HG02973 (cell line): ENCODE data around the gene MYORG.
A peak's percentile ranks its signal among the peaks of the same experiment; 100 is the strongest.

Experiments used
- ATAC-seq: cut with Tn5 transposase; IDR thresholded peaks from one replicate; pipeline ENCODE4 v1.9.1; 2021; ENCODE audit warnings: moderate library complexity; ENCODE audit not compliant: unreplicated experiment

The MYORG gene

GRCh38 chr9:34335376-34335775, 41.3 kb downstream of the MYORG start:
- no peak for ATAC-seq

GRCh38 chr9:34334916-34335315, 41.8 kb downstream of the MYORG start:
- no peak for ATAC-seq

DNA sequence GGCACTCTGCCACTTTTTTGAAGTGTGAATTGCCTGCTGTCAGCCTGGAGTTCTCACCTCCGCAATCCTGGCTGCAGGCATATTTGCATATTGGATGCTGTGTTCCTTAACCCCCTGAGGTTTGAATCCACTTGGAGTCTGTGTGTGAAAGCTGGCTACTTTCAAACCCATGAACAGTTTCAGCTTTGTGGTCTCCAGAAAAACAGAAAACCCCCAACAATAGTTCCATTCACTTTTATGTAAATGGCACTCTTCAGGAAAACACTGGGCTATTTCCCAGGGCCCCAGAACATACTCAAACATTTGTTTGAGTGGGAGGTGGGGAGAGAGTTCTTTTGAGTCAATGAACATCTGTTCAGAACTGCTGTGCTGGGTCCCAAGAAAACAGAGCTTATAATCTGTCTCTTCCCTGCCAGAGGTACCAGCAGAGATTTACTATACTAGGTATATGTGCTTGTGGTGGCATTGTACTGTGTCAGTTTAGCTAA, 42.3 kb downstream of the MYORG start:
- ATAC-seq = no peak

GRCh38 chr9:34333836-34334235, 42.9 kb downstream of the MYORG start:
- ATAC-seq = no peak

DNA sequence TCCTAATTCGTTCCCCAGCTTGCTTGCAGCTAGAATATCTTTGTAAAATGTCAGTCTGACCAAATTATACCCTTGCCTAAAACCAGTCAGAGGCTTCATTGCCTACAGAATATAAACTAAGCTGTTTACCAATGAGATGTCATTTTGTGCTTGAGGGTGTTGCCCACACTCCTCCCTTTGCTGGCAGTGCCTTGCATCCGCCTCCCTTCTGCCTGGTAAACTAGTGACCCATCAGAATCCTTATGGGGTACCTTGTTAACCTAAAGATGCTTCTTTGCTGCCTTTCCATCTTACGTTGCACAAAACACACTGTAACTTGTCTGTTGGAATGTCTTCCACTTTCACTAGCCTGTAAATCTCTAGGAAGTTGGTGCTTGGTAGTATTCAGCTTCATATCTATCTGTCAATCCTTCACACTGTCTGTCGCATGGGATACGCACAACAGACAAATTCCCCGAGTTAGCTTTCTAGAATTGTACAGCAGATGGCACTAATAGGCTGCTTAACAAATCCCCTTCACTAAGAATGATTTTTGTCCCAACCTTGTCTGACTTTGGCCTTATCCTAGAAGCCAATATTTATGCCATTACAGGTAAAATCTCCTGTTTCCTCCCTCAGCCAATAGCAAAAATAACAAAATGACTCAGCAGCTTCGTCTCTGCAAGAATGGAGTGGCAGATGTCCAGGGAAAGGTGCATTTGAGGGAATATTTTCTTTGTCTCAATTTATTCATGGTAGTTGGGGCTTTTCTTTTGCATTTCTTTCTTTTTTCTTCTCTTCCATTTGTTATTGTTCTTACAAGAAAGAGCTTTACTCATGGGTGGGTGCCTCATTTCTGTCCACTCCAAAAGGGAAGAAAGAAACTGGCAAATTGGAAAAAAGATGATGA, 44.4 kb downstream of the MYORG start:
- ATAC-seq = no peak

DNA sequence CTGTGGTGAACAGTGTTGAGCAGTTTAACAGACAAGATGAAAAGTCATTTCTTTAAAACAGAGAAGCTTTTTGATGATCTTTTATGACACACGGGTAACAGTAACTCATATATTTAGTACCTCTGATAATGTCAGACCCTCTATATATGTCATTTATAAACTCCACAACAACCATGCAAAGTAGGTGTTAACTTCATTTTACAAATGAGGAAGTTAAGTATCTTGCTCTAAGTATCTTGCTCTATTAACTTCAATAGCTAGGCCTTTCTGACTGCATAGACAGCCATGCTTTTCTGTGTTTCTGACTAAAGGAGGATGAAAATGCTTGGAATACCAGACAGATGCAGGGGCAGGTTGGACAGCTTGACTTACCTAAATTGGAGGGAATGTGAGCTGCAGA, 45.5 kb downstream of the MYORG start:
- no peak for ATAC-seq

- peak; percentile 93 for ATAC-seq
Observed at GRCh38 chr9:34328987-34329832, 47.5 kb downstream of the MYORG start, which contains the start of the genes KIF24 and NUDT2. Gene KIF24 (minus strand): TSS chr9:34329268. CDS start chr9:34311346, 17,922 bp downstream. Gene NUDT2 (plus strand): TSS chr9:34329569. CDS start chr9:34339040, 9,471 bp downstream.

DNA sequence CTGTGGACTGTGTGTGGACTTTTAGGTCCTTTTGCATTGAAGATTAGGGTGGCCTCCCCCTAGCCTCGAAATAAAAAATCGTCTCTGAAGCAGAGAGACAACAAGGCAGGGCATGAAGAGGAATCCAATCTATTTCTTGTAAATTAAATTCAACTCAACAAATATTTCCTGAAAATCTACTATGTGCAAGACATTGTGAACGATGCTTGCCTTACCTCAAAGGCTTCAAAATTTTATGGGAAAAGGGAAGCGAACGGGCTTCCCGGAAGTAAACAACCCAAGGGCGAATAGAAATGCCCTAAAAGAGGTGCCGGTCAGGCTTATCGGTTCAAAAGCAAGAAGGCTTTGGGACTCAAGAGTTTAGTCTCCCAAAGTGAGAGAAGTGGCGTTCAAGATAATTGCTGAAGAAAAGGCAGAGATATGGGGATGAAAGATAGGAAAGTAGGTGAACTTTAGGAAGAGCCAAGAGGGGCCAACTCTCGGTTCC, 48.2 kb downstream of the MYORG start:
- no peak for ATAC-seq

- no peak for ATAC-seq
Observed at GRCh38 chr9:34326690-34327089, 50.0 kb downstream of the MYORG start.

GRCh38 chr9:34322899-34323591, 53.7 kb downstream of the MYORG start:
- ATAC-seq = no peak

DNA sequence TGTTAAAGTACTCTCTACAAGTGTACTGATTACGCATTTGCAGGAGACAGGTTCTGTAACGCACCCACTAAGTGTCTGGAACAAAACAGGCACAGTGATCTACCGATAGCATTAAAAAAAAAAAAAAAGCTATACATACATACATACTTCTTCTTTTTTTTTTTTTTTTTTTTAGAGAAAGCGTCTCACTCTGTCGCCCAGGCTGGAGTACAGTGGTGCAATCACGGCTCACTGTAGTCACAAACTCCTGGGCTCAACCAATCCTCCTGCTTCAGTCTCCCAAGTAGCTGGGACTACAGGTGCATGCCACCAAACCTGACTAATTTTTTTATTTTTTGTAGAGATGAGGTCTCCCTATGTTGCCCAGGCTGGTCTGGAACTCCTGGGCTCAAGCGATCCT, 55.2 kb downstream of the MYORG start:
- ATAC-seq = no peak

DNA sequence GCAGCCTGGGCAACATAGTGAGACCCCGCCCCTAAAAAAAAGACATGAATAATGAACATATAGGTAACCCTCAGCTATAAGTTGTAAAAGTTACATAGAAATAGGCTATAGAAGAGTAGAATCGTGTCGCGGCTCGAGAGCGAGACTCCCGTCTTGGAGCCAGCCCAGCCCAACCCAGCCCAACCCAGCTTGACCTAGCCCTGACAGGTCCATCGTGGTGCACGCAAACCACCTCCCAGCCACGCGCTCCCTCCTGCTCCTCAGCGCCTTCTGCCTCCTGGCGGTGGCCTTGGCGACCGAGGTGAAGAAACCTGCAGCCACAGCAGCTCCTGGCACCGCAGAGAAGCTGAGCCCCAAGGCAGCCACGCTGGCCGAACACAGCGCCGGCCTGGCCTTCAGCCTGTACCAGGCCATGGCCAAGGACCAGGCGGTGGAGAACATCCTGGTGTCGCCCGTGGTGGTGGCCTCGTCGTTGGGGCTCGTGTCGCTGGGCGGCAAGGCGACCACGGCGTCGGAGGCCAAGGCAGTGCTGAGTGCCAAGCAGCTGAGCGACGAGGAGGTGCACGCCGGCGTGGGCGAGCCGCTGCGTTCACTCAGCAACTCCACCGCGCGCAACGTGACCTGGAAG, 58.4 kb downstream of the MYORG start:
- no peak for ATAC-seq

DNA sequence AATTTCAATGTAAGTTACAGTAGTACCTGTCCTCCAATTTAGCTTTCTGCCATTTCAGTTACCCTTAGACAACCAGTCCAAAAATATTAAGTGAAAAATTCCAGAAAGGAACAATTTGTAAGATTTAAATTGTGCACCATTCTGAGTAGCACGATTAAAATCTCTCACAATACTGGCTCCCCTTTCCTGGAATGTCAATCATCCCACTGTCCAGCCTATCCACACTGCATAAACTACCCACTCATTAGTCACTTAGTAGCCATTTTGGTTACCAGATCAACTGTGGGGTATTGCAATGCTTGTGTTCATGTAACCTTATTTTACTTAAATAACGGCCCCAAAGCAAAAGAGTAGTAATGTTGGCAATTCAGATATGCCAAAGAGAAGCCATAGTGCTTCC, 59.3 kb downstream of the MYORG start:
- ATAC-seq = no peak
